GM23338 (cell line): ENCODE data around the gene C2CD4A. TPM values are rescaled to one million over a fixed set of nuclear protein-coding genes. Genes with fewer than 3 reads are reported as not detected.

Source experiments
- ATAC-seq: fragments of 200-7000 bp; cut with Tn5 transposase; 3 replicates; pipeline ENCODE4 v1.9.1; 2020
- DNase-seq: peaks from one replicate; pipeline ENCODE4 v3.0.0-alpha.2; 2015; ENCODE audit warnings: low spot score
- H2AFZ ChIP-seq: fragments of 200-600 bp; sonication (generic); 2 replicates; pipeline ENCODE4 v1.8.0; 2016; ENCODE audit warnings: antibody characterized with exemption, mild to moderate bottlenecking, moderate library complexity
- H3F3A ChIP-seq: fragments of 200-600 bp; sonication (generic); replicated peaks from 2 replicates; pipeline ENCODE4 v1.8.0; 2017; ENCODE audit warnings: antibody characterized with exemption, mixed run types, low read depth
- H3K27ac ChIP-seq: fragments of 200-600 bp; sonication (generic); 2 replicates; pipeline ENCODE4 v1.6.1; 2016; ENCODE audit warnings: low read depth
- H3K27me3 ChIP-seq: fragments of 200-600 bp; sonication (generic); 2 replicates; pipeline ENCODE4 v1.8.0; 2016; ENCODE audit warnings: mild to moderate bottlenecking, mixed run types, moderate library complexity; ENCODE audit not compliant: insufficient read depth
- H3K36me3 ChIP-seq: fragments of 200-600 bp; sonication (generic); 2 replicates; pipeline ENCODE4 v1.8.0; 2016; ENCODE audit warnings: mild to moderate bottlenecking; ENCODE audit not compliant: insufficient read depth
- H3K4me1 ChIP-seq: fragments of 200-600 bp; sonication (generic); 2 replicates; pipeline ENCODE4 v1.8.0; 2016; ENCODE audit warnings: mild to moderate bottlenecking, moderate library complexity; ENCODE audit not compliant: insufficient read depth
- H3K4me2 ChIP-seq: fragments of 200-600 bp; sonication (generic); 2 replicates; pipeline ENCODE4 v1.7.1; 2017; ENCODE audit warnings: mixed run types
- H3K4me3 ChIP-seq: fragments of 200-600 bp; sonication (generic); 2 replicates; pipeline ENCODE4 v1.6.1; 2016; ENCODE audit warnings: mixed run types
- H3K79me2 ChIP-seq: fragments of 200-600 bp; sonication (generic); replicated peaks from 2 replicates; pipeline ENCODE4 v1.8.0; 2017; ENCODE audit warnings: mild to moderate bottlenecking; ENCODE audit not compliant: insufficient read depth
- H3K9me2 ChIP-seq: fragments of 200-600 bp; sonication (generic); 2 replicates; pipeline ENCODE4 v1.8.0; 2017; ENCODE audit not compliant: insufficient read depth
- H4K20me1 ChIP-seq: fragments of 200-600 bp; sonication (generic); replicated peaks from 2 replicates; pipeline ENCODE4 v1.8.0; 2017; ENCODE audit warnings: mild to moderate bottlenecking; ENCODE audit not compliant: insufficient read depth
- H3K27ac Mint-ChIP-seq: 2 replicates; pipeline ENCODE4 v1.8.0; 2020; ENCODE audit warnings: inconsistent platforms, mild to moderate bottlenecking, moderate library complexity, mixed read lengths
- H3K27me3 Mint-ChIP-seq: 3 replicates; pipeline ENCODE4 v1.8.0; 2022; ENCODE audit warnings: low read depth, mild to moderate bottlenecking, moderate library complexity, mixed read lengths, inconsistent platforms; ENCODE audit not compliant: insufficient read depth, poor library complexity
- H3K36me3 Mint-ChIP-seq: 3 replicates; pipeline ENCODE4 v1.8.0; 2021; ENCODE audit warnings: low read depth, mild to moderate bottlenecking, inconsistent platforms, moderate library complexity, mixed read lengths
- H3K4me1 Mint-ChIP-seq: 3 replicates; pipeline ENCODE4 v1.8.0; 2020; ENCODE audit warnings: mild to moderate bottlenecking, inconsistent platforms, mixed read lengths
- H3K4me3 Mint-ChIP-seq: 3 replicates; pipeline ENCODE4 v1.8.0; 2021; ENCODE audit warnings: moderate library complexity, mild to moderate bottlenecking, inconsistent platforms, mixed read lengths
- H3K9me3 Mint-ChIP-seq: 3 replicates; pipeline ENCODE4 v1.8.0; 2020; ENCODE audit warnings: moderate library complexity, mild to moderate bottlenecking, inconsistent platforms, mixed read lengths
- CREB1 ChIP-seq: fragments of 250-450 bp; sonication (Bioruptor Pico); IDR thresholded peaks from 2 replicates; pipeline ENCODE4 v1.5.0; 2020; ENCODE audit warnings: low read depth, mild to moderate bottlenecking, moderate library complexity
- JUNB ChIP-seq: IDR thresholded peaks from one replicate; pipeline ENCODE4 v1.6.1; 2016; ENCODE audit warnings: antibody characterized with exemption; ENCODE audit not compliant: unreplicated experiment
- NANOG ChIP-seq: IDR thresholded peaks from 2 replicates; pipeline ENCODE4 v1.6.1; 2016; ENCODE audit warnings: antibody characterized with exemption, borderline replicate concordance
- POLR2AphosphoS5 ChIP-seq: IDR thresholded peaks from 2 replicates; pipeline ENCODE4 v1.6.1; 2016; ENCODE audit warnings: antibody characterized with exemption, low read depth
- STAT1 ChIP-seq: IDR thresholded peaks from one replicate; pipeline ENCODE4 v1.6.1; 2016; ENCODE audit warnings: antibody characterized with exemption; ENCODE audit not compliant: unreplicated experiment
- ZNF114 ChIP-seq: fragments of 250-450 bp; sonication (Bioruptor Pico); IDR thresholded peaks from 2 replicates; pipeline ENCODE4 v1.5.0; 2020; ENCODE audit warnings: mild to moderate bottlenecking, moderate library complexity
- polyA plus RNA-seq: library from polyadenylated mRNA; unstranded; fragments of >200 nt; fragmentation: Nextera tagmentation; extraction: Ambion mirVana; gene quantifications from 2 replicates; pipeline ENCODE4 v1.2.1, GENCODE V29; 2016
- total RNA-seq: library from RNA; depleted of rRNA; stranded (reverse); fragments of >200 nt; shearing (Covaris generic); gene quantifications from 2 replicates; pipeline ENCODE4 v1.2.3, GENCODE V29; 2014
- TF ChIP-seq, protein P1 (sequence below), 2 experiments: fragments of 200-600 bp in 1 of 2; sonication (generic) in 1 of 2; conservative IDR thresholded peaks; 2 replicates each; pipeline versions ENCODE4 v1.5.1 to v1.6.1; 2016 to 2017; ENCODE audit warnings: antibody characterized with exemption in 2 of 2, low read depth in 2 of 2, mild to moderate bottlenecking in 2 of 2, moderate library complexity in 1 of 2
- TF ChIP-seq, protein P2 (sequence below): IDR thresholded peaks from 2 replicates; pipeline ENCODE4 v1.6.1; 2016; ENCODE audit warnings: antibody characterized with exemption
- TF ChIP-seq, protein P3 (sequence below): IDR thresholded peaks from one replicate; pipeline ENCODE4 v1.6.1; 2018; ENCODE audit warnings: antibody characterized with exemption; ENCODE audit not compliant: unreplicated experiment

C2CD4A gene
- total and polyA plus RNA-seq, 2 experiments from 2014 or later, result 0.07 TPM; not detected in 1

DNA sequence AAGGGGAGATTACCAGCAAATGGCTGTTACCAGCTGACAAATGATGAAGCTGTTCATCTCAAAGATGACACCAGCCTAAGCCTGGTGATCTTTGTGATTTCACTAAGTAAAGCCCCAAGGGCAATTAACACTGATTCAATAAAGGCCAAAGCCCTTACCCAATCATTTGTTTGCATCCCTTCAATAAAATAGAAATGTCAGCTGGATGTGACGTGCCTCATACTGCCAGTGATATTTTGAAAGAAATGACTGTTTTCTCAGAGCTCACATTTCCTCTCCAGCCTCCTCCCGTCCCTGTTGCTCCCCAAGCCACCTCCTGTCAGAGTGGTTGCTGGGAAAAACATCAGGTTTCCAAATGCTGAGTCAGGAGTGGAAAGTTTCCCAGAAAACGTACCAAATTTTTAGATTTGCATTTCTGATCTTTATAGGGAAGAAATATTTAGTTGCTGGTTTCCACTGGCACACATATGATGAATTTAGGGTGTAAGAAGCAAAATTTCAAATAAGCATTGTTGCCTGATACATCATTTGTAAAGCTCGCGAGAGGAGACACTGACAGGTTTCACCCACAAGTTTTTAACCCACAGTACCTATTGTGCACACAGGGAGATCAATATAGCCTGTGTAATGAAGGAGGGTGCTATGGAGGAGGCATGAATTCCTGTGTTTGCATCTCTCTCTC is 21.0 kb downstream of the C2CD4A start:
- Mint-ChIP-seq H3K4me3 (no peak overlapping the region), H3K27me3 (no peaks in the 10 kb centered on the region), H3K4me1 (peaks cover 11% of the 10 kb centered on the region; the same call in 2 of the 3 replicates), H3K9me3 (peaks cover 13% of the 10 kb centered on the region), H3K36me3 (peaks cover 11% of the 10 kb centered on the region), H3K27ac (no peak overlapping the region)
- no peaks in the 10 kb centered on the region for H3K36me3 ChIP-seq
- H3K27ac ChIP-seq, result no peak overlapping the region
- H4K20me1 ChIP-seq, result no peaks in the 10 kb centered on the region
- no peaks in the 10 kb centered on the region for H3K9me2 ChIP-seq
- H3K79me2 ChIP-seq, result no peaks in the 10 kb centered on the region
- H3K27me3 ChIP-seq, result no peaks in the 10 kb centered on the region
- H3K4me2 ChIP-seq, result no peak overlapping the region
- no peak overlapping the region for H2AFZ ChIP-seq
- TF ChIP-seq, protein P1, sequence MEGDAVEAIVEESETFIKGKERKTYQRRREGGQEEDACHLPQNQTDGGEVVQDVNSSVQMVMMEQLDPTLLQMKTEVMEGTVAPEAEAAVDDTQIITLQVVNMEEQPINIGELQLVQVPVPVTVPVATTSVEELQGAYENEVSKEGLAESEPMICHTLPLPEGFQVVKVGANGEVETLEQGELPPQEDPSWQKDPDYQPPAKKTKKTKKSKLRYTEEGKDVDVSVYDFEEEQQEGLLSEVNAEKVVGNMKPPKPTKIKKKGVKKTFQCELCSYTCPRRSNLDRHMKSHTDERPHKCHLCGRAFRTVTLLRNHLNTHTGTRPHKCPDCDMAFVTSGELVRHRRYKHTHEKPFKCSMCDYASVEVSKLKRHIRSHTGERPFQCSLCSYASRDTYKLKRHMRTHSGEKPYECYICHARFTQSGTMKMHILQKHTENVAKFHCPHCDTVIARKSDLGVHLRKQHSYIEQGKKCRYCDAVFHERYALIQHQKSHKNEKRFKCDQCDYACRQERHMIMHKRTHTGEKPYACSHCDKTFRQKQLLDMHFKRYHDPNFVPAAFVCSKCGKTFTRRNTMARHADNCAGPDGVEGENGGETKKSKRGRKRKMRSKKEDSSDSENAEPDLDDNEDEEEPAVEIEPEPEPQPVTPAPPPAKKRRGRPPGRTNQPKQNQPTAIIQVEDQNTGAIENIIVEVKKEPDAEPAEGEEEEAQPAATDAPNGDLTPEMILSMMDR (conservative IDR thresholded peaks at IDR 0.05; ENCODE audit: low read depth in 2 of 2), result no peak
- TF ChIP-seq JUNB (no peak), STAT1 (no peak), CREB1 (CRISPR knock-in tag) (no peak)
- DNase-seq, result no peak
- no peaks in the 10 kb centered on the region for H3K4me1 ChIP-seq
- no peak for ATAC-seq
- H3K4me3 ChIP-seq, result no peak overlapping the region
- H3F3A ChIP-seq, result no peaks in the 10 kb centered on the region

DNA sequence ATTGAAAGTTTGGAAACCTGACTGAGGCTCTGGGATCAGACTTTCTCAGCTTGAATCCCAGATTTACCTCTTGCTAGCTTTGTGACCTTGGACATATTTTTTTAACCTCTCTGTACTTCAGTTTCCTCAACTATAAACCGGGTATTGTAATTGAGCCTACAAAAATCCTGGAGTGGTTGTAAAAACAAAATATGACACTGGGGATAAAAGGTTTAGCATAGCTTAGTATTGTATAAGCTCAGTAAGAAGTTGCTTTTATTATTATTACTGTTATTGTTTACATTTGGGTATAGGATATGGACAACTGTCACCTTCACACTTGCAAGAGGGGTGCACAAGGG is 21.5 kb downstream of the C2CD4A start:
- Histone ChIP-seq H3K79me2 (no peaks in the 10 kb centered on the region), H3K4me1 (no peaks in the 10 kb centered on the region), H3K27me3 (no peaks in the 10 kb centered on the region), H3K27ac (no peak overlapping the region), H3K9me2 (no peaks in the 10 kb centered on the region), H3K36me3 (no peaks in the 10 kb centered on the region), H3K4me3 (no peak overlapping the region), H4K20me1 (no peaks in the 10 kb centered on the region), H3F3A (no peaks in the 10 kb centered on the region), H2AFZ (no peak overlapping the region), H3K4me2 (no peak overlapping the region)
- ATAC-seq, result no peak
- H3K9me3 Mint-ChIP-seq, result peaks cover 13% of the 10 kb centered on the region
- no peak overlapping the region for H3K27ac Mint-ChIP-seq
- H3K36me3 Mint-ChIP-seq, result peaks cover 11% of the 10 kb centered on the region
- H3K4me3 Mint-ChIP-seq, result no peak overlapping the region
- peaks cover 11% of the 10 kb centered on the region; the same call in 2 of the 3 replicates for H3K4me1 Mint-ChIP-seq
- H3K27me3 Mint-ChIP-seq, result no peaks in the 10 kb centered on the region
- no peak for DNase-seq
- TF ChIP-seq, protein P2, sequence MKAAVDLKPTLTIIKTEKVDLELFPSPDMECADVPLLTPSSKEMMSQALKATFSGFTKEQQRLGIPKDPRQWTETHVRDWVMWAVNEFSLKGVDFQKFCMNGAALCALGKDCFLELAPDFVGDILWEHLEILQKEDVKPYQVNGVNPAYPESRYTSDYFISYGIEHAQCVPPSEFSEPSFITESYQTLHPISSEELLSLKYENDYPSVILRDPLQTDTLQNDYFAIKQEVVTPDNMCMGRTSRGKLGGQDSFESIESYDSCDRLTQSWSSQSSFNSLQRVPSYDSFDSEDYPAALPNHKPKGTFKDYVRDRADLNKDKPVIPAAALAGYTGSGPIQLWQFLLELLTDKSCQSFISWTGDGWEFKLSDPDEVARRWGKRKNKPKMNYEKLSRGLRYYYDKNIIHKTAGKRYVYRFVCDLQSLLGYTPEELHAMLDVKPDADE, result no peak
- TF ChIP-seq, protein P1 (conservative IDR thresholded peaks at IDR 0.05; ENCODE audit: low read depth in 2 of 2), result no peak
- TF ChIP-seq, protein P3, sequence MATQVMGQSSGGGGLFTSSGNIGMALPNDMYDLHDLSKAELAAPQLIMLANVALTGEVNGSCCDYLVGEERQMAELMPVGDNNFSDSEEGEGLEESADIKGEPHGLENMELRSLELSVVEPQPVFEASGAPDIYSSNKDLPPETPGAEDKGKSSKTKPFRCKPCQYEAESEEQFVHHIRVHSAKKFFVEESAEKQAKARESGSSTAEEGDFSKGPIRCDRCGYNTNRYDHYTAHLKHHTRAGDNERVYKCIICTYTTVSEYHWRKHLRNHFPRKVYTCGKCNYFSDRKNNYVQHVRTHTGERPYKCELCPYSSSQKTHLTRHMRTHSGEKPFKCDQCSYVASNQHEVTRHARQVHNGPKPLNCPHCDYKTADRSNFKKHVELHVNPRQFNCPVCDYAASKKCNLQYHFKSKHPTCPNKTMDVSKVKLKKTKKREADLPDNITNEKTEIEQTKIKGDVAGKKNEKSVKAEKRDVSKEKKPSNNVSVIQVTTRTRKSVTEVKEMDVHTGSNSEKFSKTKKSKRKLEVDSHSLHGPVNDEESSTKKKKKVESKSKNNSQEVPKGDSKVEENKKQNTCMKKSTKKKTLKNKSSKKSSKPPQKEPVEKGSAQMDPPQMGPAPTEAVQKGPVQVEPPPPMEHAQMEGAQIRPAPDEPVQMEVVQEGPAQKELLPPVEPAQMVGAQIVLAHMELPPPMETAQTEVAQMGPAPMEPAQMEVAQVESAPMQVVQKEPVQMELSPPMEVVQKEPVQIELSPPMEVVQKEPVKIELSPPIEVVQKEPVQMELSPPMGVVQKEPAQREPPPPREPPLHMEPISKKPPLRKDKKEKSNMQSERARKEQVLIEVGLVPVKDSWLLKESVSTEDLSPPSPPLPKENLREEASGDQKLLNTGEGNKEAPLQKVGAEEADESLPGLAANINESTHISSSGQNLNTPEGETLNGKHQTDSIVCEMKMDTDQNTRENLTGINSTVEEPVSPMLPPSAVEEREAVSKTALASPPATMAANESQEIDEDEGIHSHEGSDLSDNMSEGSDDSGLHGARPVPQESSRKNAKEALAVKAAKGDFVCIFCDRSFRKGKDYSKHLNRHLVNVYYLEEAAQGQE, result no peak
- TF ChIP-seq POLR2AphosphoS5 (no peak), ZNF114 (CRISPR knock-in tag) (no peak), JUNB (no peak), NANOG (no peak), CREB1 (CRISPR knock-in tag) (no peak)
